Trophoblast cell (in vitro differentiated cells and primary cell): ENCODE results near the gene OSBPL8.

Experiments
- DNase-seq, 2 donors: peaks; one replicate each; pipeline ENCODE4 v3.0.0-alpha.2; 2016
- H2AFZ ChIP-seq: 2 replicates; pipeline ENCODE4 v1.6.1; 2013; ENCODE audit warnings: low read length, moderate library complexity, mild to moderate bottlenecking; ENCODE audit not compliant: insufficient read depth, poor library complexity
- H2AK5ac ChIP-seq: 2 replicates; pipeline ENCODE4 v1.6.1; 2013; ENCODE audit warnings: mild to moderate bottlenecking, low read length
- H2BK120ac ChIP-seq: 2 replicates; pipeline ENCODE4 v1.6.1; 2013; ENCODE audit warnings: low read length, mild to moderate bottlenecking, moderate library complexity; ENCODE audit not compliant: insufficient read depth, poor library complexity
- H2BK12ac ChIP-seq: 2 replicates; pipeline ENCODE4 v1.6.1; 2013; ENCODE audit warnings: mild to moderate bottlenecking, low read length, moderate library complexity
- H2BK5ac ChIP-seq: 2 replicates; pipeline ENCODE4 v1.6.1; 2013; ENCODE audit warnings: low read length, low read depth, moderate library complexity, mild to moderate bottlenecking; ENCODE audit not compliant: poor library complexity
- H3K14ac ChIP-seq: 2 replicates; pipeline ENCODE4 v1.6.1; 2013; ENCODE audit warnings: mild to moderate bottlenecking, low read length
- H3K18ac ChIP-seq: 2 replicates; pipeline ENCODE4 v1.6.1; 2013; ENCODE audit warnings: mild to moderate bottlenecking, low read length
- H3K23ac ChIP-seq: 2 replicates; pipeline ENCODE4 v1.6.1; 2013; ENCODE audit warnings: low read length
- H3K27ac ChIP-seq: 2 replicates; pipeline ENCODE4 v1.5.1; 2013; ENCODE audit warnings: low read depth, mild to moderate bottlenecking, inconsistent platforms, low read length, moderate library complexity
- H3K27me3 ChIP-seq: 2 replicates; pipeline ENCODE4 v1.6.1; 2013; ENCODE audit warnings: inconsistent platforms, mild to moderate bottlenecking, low read length, moderate library complexity; ENCODE audit not compliant: insufficient read depth
- H3K36me3 ChIP-seq, 2 experiments: 1 replicate in 1 of 2; 2 replicates in 1 of 2; pipeline ENCODE4 v1.6.1; 2013; ENCODE audit warnings: low read length in 2 of 2, mild to moderate bottlenecking in 2 of 2, moderate library complexity in 1 of 2; ENCODE audit not compliant: insufficient read depth in 2 of 2, control insufficient read depth in 1 of 2
- H3K4ac ChIP-seq: 2 replicates; pipeline ENCODE4 v1.6.1; 2013; ENCODE audit warnings: low read depth, mild to moderate bottlenecking, low read length, moderate library complexity
- H3K4me1 ChIP-seq, 2 experiments: 1 replicate in 1 of 2; 2 replicates in 1 of 2; pipeline ENCODE4 v1.6.1; 2013; ENCODE audit warnings: low read length in 2 of 2, mild to moderate bottlenecking in 2 of 2, moderate library complexity in 1 of 2; ENCODE audit not compliant: insufficient read depth in 2 of 2, control insufficient read depth in 1 of 2
- H3K4me2 ChIP-seq: 2 replicates; pipeline ENCODE4 v1.6.1; 2013; ENCODE audit warnings: inconsistent platforms, mild to moderate bottlenecking, low read length, moderate library complexity
- H3K4me3 ChIP-seq: 2 replicates; pipeline ENCODE4 v1.5.1; 2013; ENCODE audit warnings: mild to moderate bottlenecking, low read depth, low read length, inconsistent platforms
- H3K79me1 ChIP-seq: one replicate; pipeline ENCODE4 v1.6.1; 2013; ENCODE audit warnings: low read length
- H3K79me2 ChIP-seq: 2 replicates; pipeline ENCODE4 v1.6.1; 2013; ENCODE audit warnings: low read length, mild to moderate bottlenecking; ENCODE audit not compliant: control insufficient read depth, insufficient read depth, poor library complexity
- H3K9ac ChIP-seq: 2 replicates; pipeline ENCODE4 v1.6.1; 2013; ENCODE audit warnings: mild to moderate bottlenecking, low read length
- H3K9me3 ChIP-seq: 2 replicates; pipeline ENCODE4 v1.6.1; 2013; ENCODE audit warnings: low read depth, mild to moderate bottlenecking, control low read depth, inconsistent platforms, low read length; ENCODE audit not compliant: insufficient read depth
- H4K12ac ChIP-seq: 2 replicates; pipeline ENCODE4 v1.6.1; 2013; ENCODE audit warnings: low read depth, mild to moderate bottlenecking, low read length, moderate library complexity
- H4K8ac ChIP-seq: 2 replicates; pipeline ENCODE4 v1.6.1; 2013; ENCODE audit warnings: low read depth, mild to moderate bottlenecking, low read length, moderate library complexity
- H4K91ac ChIP-seq: one replicate; pipeline ENCODE4 v1.6.1; 2013; ENCODE audit warnings: low read depth, mild to moderate bottlenecking, low read length, moderate library complexity
- WGBS: extraction: QIAGEN DNeasy Blood & Tissue Kit; methylation state at CpG from one replicate; pipeline ENCODE4 v1.1.7; 2013; ENCODE audit warnings: missing lambda C conversion rate; ENCODE audit not compliant: insufficient read length, insufficient coverage; ENCODE audit errors: extremely low coverage; 5-methylcytosine and 5-hydroxymethylcytosine counted together

OSBPL8 gene

GRCh38 chr12:76360316-76360715, 199.3 kb downstream of the OSBPL8 start:
- Histone ChIP-seq H2AK5ac (no peak overlapping the region), H3K14ac (no peak overlapping the region), H4K8ac (no peak overlapping the region), H3K4me3 (no peak overlapping the region), H2BK120ac (no peak overlapping the region), H3K4ac (no peak overlapping the region), H3K9me3 (no peaks in the 10 kb centered on the region), H3K79me1 (no peaks in the 10 kb centered on the region), H3K27ac (no peak overlapping the region), H3K4me1 (no peaks in the 10 kb centered on the region), H3K23ac (no peak overlapping the region), H4K12ac (no peak overlapping the region), H4K91ac (no peak overlapping the region), H3K36me3 (peaks cover 9 to 11% of the 10 kb centered on the region in 2 experiments), H3K9ac (no peak overlapping the region), H3K27me3 (no peaks in the 10 kb centered on the region), H3K4me2 (no peak overlapping the region), H3K18ac (no peak overlapping the region), H3K79me2 (no peaks in the 10 kb centered on the region), H2BK5ac (no peak overlapping the region), H2BK12ac (no peak overlapping the region), H2AFZ (no peak overlapping the region)
- DNase-seq: no peak
- WGBS: no CpG with 5 or more reads among the region's 9 CpGs

GRCh38 chr12:76356071-76356470, 203.5 kb downstream of the OSBPL8 start:
- WGBS: no CpG with 5 or more reads among the region's 1 CpG
- Histone ChIP-seq H2BK120ac (no peak overlapping the region), H3K9ac (no peak overlapping the region), H2AK5ac (no peak overlapping the region), H3K27me3 (no peaks in the 10 kb centered on the region), H3K79me1 (no peaks in the 10 kb centered on the region), H2AFZ (no peak overlapping the region), H3K4ac (no peak overlapping the region), H3K79me2 (no peaks in the 10 kb centered on the region), H3K23ac (no peak overlapping the region), H3K4me2 (no peak overlapping the region), H2BK5ac (no peak overlapping the region), H2BK12ac (no peak overlapping the region), H3K9me3 (no peaks in the 10 kb centered on the region), H3K14ac (no peak overlapping the region), H3K18ac (no peak overlapping the region), H4K8ac (no peak overlapping the region), H3K4me1 (no peaks in the 10 kb centered on the region), H4K12ac (no peak overlapping the region), H4K91ac (no peak overlapping the region), H3K4me3 (no peak overlapping the region), H3K27ac (no peak overlapping the region), H3K36me3 (peaks cover 6 to 8% of the 10 kb centered on the region in 2 experiments)
- DNase-seq: no peak

- Histone ChIP-seq H3K27me3 (no peaks in the 10 kb centered on the region), H3K9me3 (no peaks in the 10 kb centered on the region), H3K4me1 (peaks cover 3% of the 10 kb centered on the region in 2 experiments), H2BK5ac (peak within 1 kb of the TSS; percentile 42), H3K9ac (peak within 1 kb of the TSS; percentile 96), H2AK5ac (peak within 1 kb of the TSS; percentile 15), H3K27ac (peak within 1 kb of the TSS; percentile 59), H2AFZ (peak within 1 kb of the TSS; percentile 85), H3K4me3 (peak within 1 kb of the TSS; percentile 98), H3K79me2 (peaks cover 4% of the 10 kb centered on the region), H3K79me1 (peaks cover 8% of the 10 kb centered on the region), H3K4ac (peak within 1 kb of the TSS; percentile 52), H3K4me2 (peak within 1 kb of the TSS; percentile 99), H4K8ac (peak within 1 kb of the TSS; percentile 97), H3K36me3 (no peaks in the 10 kb centered on the region), H4K12ac (peak within 1 kb of the TSS; percentile 92), H2BK120ac (peak within 1 kb of the TSS; percentile 73), H3K23ac (no peak within 1 kb of the TSS), H3K18ac (peak within 1 kb of the TSS; percentile 73), H4K91ac (peak within 1 kb of the TSS; percentile 81), H2BK12ac (no peak within 1 kb of the TSS), H3K14ac (peak within 1 kb of the TSS; percentile 87)
- WGBS: no CpG with 5 or more reads among the region's 49 CpGs
- peak; percentile 83 to 86 for DNase-seq
These were observed 211.3 kb downstream of the OSBPL8 start, which contains the start of gene BBS10 for GRCh38 chr12:76348079-76348901. BBS10 (minus strand) TSS chr12:76348415; CDS start chr12:76348358, 57 bp downstream.

GRCh38 chr12:76346798-76347420, 212.7 kb downstream of the OSBPL8 start:
- H2BK5ac ChIP-seq: no peak overlapping the region
- no peaks in the 10 kb centered on the region for H3K27me3 ChIP-seq
- no peak overlapping the region for H2AK5ac ChIP-seq
- H3K9ac ChIP-seq: no peak overlapping the region
- no peak overlapping the region for H4K12ac ChIP-seq
- peak in 1 of 2 donors; percentile 22 for DNase-seq
- H3K4me3 ChIP-seq: no peak overlapping the region
- WGBS: no CpG with 5 or more reads among the region's 4 CpGs
- no peak overlapping the region for H3K4me2 ChIP-seq
- H3K79me2 ChIP-seq: peaks cover 4% of the 10 kb centered on the region
- no peaks in the 10 kb centered on the region for H3K9me3 ChIP-seq
- H2BK120ac ChIP-seq: no peak overlapping the region
- no peak overlapping the region for H3K14ac ChIP-seq
- no peak overlapping the region for H3K18ac ChIP-seq
- no peak overlapping the region for H3K23ac ChIP-seq
- no peak overlapping the region for H2AFZ ChIP-seq
- no peak overlapping the region for H3K27ac ChIP-seq
- no peak overlapping the region for H2BK12ac ChIP-seq
- H3K4ac ChIP-seq: no peak overlapping the region
- H3K36me3 ChIP-seq: no peaks in the 10 kb centered on the region
- H4K8ac ChIP-seq: no peak overlapping the region
- peaks cover 3% of the 10 kb centered on the region in 2 experiments for H3K4me1 ChIP-seq
- H4K91ac ChIP-seq: no peak overlapping the region
- H3K79me1 ChIP-seq: peaks cover 8% of the 10 kb centered on the region
